ENCODE results near the gene DYRK1A. TPM values are rescaled to one million over a fixed set of nuclear protein-coding genes. Genes with fewer than 3 reads are reported as not detected.

The DYRK1A gene
- polyA plus RNA-seq, 3 donors, result 8.6 to 15.1 (median 13.2) TPM

DNA sequence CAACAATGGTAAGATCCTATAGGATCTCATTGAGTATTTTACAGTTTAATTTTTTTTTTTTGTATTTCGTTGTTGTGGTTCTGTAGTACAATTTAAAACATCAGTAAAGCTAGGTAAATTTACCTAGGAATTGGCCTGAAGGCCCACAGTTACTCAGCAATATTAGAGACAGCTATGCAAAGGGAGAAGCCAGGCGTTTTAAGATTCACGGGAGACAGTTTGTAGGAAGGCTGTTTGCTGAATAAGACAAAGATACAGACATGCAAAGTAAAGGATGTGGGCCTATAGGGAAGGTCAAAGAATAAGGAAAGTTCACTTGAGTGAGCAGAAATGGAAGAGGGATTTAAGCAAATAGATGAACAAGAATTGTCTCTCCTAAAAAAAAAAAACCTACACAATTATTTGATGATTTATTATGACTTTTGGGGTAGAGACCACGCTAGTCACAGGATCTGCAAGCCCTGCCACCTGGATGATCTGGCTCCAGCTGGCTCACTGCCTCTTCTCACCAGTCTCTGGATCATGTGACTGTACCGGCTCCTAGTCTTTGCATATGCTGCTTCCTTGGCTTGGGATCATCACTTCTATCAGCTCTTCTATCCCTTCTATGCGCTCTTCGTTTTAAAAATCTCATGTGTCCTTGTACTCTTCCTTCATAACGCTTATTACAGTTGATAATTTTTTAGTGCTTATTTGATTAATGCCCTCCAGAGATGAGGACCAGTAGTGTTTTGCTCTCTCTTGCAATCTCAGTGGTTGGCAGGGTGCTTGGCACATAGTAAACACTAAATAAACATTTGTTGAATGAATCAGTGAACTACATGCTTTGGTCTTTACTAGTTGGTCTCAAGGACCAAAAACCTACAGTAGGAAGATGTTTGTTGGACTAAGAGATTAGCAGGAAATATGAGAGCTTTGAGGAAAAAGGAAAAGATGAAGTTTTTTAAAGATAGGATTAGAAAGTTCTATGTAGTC, 14.1 kb downstream of the DYRK1A start:
- WGBS, 3 donors, result 25 to 50% (median 45%) methylated on average over 8 of the region's 8 CpGs
- H3K27ac ChIP-seq (ENCODE audit: low read depth, low read length), result no peak overlapping the region

DNA sequence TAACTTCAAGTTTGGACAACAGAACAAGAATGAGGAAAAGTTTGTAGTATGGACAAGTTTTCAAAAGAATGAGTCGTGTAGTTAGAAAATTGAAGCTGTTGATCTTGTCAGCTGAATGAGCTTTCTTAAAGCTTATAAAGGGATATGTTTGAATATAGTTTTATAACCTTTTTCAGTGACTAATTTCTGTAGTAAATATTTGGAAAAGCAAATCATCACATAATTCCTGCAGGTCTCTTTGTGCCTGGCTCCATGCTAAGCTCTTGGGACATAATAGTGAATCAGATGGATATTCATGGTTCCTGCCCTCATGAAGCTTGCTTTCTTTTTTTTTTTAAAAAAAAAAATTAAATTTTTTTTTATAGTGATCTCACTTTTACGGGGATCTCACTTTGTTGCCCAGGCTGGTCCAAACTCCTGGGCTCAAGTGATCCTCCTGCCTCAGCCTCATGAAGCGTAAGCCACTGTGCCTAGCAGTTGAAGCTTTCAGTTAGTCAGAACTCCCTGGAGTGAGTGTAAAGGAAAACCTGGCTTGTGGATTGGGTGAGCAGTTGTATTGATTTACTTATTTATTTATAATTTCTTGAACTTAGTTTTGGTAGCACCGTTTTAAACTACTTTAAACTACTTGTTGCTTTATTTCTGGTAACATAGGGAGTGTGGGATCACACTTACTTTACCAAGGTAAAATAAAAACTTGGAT, 15.5 kb downstream of the DYRK1A start:
- 78 to 90% (median 88%) methylated on average over 4 of the region's 4 CpGs for WGBS, 3 donors
- no peak overlapping the region for H3K27ac ChIP-seq (ENCODE audit: low read depth, low read length)

- 94 to 100% (median 100%) methylated on average over 1 of the region's 1 CpG for WGBS, 3 donors
- no peak overlapping the region for H3K27ac ChIP-seq (ENCODE audit: low read depth, low read length)
Observed at GRCh38 chr21:37383086-37383485, 16.5 kb downstream of the DYRK1A start.

- WGBS, 3 donors, result 62 to 88% (median 85%) methylated on average over 1 of the region's 1 CpG
- no peak overlapping the region for H3K27ac ChIP-seq (ENCODE audit: low read depth, low read length)
Observed at GRCh38 chr21:37383784-37384311, 17.3 kb downstream of the DYRK1A start.

- no peak overlapping the region for H3K27ac ChIP-seq (ENCODE audit: low read depth, low read length)
- WGBS, 3 donors, result 73 to 87% (median 81%) methylated on average over 1 of the region's 1 CpG
Observed at GRCh38 chr21:37384416-37384815, 17.8 kb downstream of the DYRK1A start.

- H3K27ac ChIP-seq (ENCODE audit: low read depth, low read length), result no peak overlapping the region
- WGBS, 3 donors, result 69 to 90% (median 83%) methylated on average over 5 of the region's 5 CpGs
Observed at GRCh38 chr21:37385179-37385765, 18.7 kb downstream of the DYRK1A start.

GRCh38 chr21:37386151-37386550, 19.6 kb downstream of the DYRK1A start:
- no peak overlapping the region for H3K27ac ChIP-seq (ENCODE audit: low read depth, low read length)
- WGBS, 3 donors, result 63 to 85% (median 79%) methylated on average over 8 of the region's 8 CpGs

DNA sequence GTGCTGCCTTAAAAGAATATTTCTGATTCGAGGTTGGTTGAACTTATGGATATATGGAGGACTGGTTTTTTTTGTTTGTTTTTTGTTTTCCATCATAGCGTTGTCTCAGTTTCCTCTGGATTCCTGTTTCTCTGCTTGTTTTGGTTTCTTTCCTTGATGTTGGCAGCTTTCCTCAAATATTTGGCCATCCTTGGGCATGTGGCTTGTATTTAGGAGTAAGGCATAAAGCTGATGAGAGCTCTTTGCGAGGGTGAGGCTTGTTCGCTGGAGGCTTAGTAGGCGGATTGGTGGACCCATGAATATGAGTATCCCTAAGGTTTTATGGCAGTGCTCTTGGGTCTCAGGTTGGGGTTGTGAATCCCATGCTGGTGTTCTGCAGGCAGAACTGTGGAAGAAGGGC, 22.9 kb downstream of the DYRK1A start:
- WGBS, 3 donors, result 77 to 88% (median 80%) methylated on average over 5 of the region's 5 CpGs
- no peak overlapping the region for H3K27ac ChIP-seq (ENCODE audit: low read depth, low read length)

GRCh38 chr21:37391666-37392065, 25.1 kb downstream of the DYRK1A start:
- H3K27ac ChIP-seq (ENCODE audit: low read depth, low read length), result no peak overlapping the region
- 34 to 76% (median 65%) methylated on average over 3 of the region's 3 CpGs for WGBS, 3 donors

DNA sequence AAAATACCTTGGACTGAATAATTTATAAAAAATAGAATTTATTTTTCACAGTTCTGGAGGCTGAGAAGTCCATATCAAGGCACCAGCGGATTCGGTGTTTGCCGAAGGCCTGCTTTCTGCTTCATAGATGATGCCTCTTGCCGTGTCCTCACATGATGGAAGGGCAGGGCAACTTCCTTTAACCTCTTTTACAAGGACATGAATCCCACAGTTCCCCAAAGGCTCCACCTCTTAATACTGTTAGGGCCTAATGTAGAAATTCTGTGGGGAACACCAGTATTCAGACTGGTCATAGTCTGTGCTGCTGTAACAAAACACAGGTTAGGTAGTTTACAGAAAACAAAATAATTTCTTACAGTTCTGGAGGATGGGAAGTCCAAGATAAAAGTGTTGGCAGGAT, 25.9 kb downstream of the DYRK1A start:
- H3K27ac ChIP-seq (ENCODE audit: low read depth, low read length), result no peak overlapping the region
- WGBS, 3 donors, result 77 to 90% (median 82%) methylated on average over 4 of the region's 4 CpGs

DNA sequence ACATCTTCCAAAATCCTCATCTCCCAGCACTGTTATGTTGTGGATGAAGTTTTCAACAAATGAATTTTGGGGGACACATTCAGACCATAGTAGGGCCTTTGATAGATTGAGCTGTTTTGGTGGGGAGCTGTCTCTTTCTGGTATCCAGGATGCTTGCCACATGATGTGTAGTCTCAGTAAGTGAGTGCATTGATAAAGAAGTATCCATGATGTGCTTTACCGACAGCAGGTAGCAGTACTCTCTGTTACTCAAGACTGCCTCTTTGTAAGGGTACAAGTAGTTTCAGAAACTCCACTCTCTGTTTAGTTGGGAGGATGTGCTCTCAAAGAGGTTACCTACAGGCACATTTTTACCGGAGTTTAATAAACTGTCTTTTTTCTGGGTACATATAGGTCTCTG, 26.5 kb downstream of the DYRK1A start:
- 93 to 96% (median 94%) methylated on average over 2 of the region's 2 CpGs for WGBS, 3 donors
- no peak overlapping the region for H3K27ac ChIP-seq (ENCODE audit: low read depth, low read length)

DNA sequence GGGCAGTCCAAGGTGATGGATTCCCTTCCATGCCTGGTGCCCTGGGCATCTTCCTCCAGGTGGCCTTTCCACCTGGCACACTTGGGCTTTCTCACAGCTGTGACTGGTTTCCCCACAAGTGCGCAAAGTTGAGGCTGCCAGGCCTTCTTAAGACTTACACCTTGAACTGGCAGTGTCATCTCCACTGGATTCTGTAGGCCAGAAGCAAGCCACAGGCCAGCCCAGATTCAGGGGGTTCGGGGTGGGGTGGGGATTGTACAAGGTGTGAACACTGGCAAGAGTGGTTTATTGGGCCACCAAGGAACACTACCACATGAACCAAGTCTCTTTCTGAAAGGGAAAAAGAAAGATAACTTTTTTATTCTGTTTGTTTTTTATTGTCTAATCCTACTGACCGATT, 27.2 kb downstream of the DYRK1A start:
- WGBS, 3 donors, result 93 to 97% (median 96%) methylated on average over 3 of the region's 3 CpGs
- no peak overlapping the region for H3K27ac ChIP-seq (ENCODE audit: low read depth, low read length)

- H3K27ac ChIP-seq (ENCODE audit: low read depth, low read length), result no peak overlapping the region
- 81 to 87% (median 84%) methylated on average over 2 of the region's 2 CpGs for WGBS, 3 donors
Observed at GRCh38 chr21:37395961-37396360, 29.4 kb downstream of the DYRK1A start.

GRCh38 chr21:37396855-37397254, 30.3 kb downstream of the DYRK1A start:
- H3K27ac ChIP-seq (ENCODE audit: low read depth, low read length), result no peak overlapping the region
- 87 to 93% (median 92%) methylated on average over 6 of the region's 6 CpGs for WGBS, 3 donors

DNA sequence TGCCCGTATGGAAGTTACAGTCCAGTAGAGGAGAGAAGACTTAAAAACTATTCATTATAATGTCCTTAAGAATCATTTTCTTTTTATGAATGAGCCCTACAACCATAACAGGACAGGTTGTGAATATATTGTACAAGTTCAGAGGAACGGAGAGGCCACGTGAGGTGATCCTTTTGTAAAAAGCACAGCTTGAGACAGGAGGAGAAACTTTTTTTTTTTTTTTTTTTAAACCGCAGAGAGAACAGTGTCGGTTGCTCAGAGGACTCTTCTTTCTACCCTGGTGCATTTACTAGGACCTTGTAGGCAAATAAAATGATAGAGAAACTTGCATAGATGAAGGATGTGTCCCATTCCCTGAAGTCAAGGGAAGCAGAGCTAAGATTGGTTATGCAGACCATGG, 32.1 kb downstream of the DYRK1A start:
- H3K27ac ChIP-seq (ENCODE audit: low read depth, low read length), result no peak overlapping the region
- 80 to 91% (median 85%) methylated on average over 5 of the region's 5 CpGs for WGBS, 3 donors

GRCh38 chr21:37402251-37402867, 35.8 kb downstream of the DYRK1A start:
- WGBS, 3 donors, result 97 to 100% (median 98%) methylated on average over 3 of the region's 3 CpGs
- no peak overlapping the region for H3K27ac ChIP-seq (ENCODE audit: low read depth, low read length)

GRCh38 chr21:37405629-37406028, 39.1 kb downstream of the DYRK1A start:
- 57 to 77% (median 77%) methylated on average over 4 of the region's 4 CpGs for WGBS, 3 donors
- H3K27ac ChIP-seq (ENCODE audit: low read depth, low read length), result no peak overlapping the region

GRCh38 chr21:37407719-37408420, 41.3 kb downstream of the DYRK1A start:
- H3K27ac ChIP-seq (ENCODE audit: low read depth, low read length), result no peak overlapping the region

More at GRCh38 chr21:37407719-37408420, 41.3 kb downstream of the DYRK1A start:
- 47 to 61% (median 61%) methylated on average over 6 of the region's 6 CpGs for WGBS, 3 donors

Measured in adipose tissue (tissue), 3 donors.